ENCODE measurements around the gene TAF10. TPM values are rescaled to one million over a fixed set of nuclear protein-coding genes. Genes with fewer than 3 reads are reported as not detected.

TAF10 gene
- total RNA-seq, 1 donor from 2014 or later, result 76.0 TPM

DNA sequence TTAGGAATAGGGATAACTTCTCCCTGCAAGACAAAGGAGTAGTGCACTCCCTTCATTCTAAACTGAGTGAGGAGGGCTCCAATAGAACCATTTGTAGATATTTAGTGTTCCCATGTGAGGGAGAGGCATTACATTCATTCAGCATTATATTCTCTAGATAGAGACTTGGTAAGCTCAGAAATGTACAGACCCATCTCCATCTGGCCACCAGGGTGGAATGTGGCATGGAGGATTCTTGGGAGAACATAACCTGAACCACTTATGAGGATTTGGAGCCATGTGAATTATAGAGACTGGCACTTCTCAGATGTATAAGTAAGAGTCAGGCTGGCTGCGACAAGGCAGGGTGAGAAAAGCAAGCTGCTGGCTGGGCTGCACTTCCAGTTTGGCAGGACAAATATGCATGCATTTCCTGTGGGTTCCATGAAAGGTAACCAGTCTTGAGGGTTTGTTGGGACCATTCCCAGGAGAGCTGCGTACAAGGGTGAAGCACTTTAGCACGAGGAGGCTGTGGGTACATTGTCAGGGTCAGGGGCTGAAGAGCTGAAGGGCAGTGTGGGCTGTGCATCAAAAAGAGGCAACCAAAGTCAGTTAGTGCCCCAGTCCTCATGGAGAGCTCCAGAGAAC lies 17.8 kb downstream of the TAF10 start:
- H3K4me3 ChIP-seq, result no peak overlapping the region
- H3K4me1 ChIP-seq, result peaks cover 0 to 12% of the 10 kb centered on the region in 2 donors
- no peaks in the 10 kb centered on the region for H3K27me3 ChIP-seq
- no peaks in the 10 kb centered on the region for H3K9me3 ChIP-seq
- no peak overlapping the region for H3K27ac ChIP-seq
- peaks cover 9 to 50% of the 10 kb centered on the region in 2 donors for H3K36me3 ChIP-seq
- intact Hi-C loops (cut with DNase I), result no loop called here
- TF ChIP-seq, protein P1, sequence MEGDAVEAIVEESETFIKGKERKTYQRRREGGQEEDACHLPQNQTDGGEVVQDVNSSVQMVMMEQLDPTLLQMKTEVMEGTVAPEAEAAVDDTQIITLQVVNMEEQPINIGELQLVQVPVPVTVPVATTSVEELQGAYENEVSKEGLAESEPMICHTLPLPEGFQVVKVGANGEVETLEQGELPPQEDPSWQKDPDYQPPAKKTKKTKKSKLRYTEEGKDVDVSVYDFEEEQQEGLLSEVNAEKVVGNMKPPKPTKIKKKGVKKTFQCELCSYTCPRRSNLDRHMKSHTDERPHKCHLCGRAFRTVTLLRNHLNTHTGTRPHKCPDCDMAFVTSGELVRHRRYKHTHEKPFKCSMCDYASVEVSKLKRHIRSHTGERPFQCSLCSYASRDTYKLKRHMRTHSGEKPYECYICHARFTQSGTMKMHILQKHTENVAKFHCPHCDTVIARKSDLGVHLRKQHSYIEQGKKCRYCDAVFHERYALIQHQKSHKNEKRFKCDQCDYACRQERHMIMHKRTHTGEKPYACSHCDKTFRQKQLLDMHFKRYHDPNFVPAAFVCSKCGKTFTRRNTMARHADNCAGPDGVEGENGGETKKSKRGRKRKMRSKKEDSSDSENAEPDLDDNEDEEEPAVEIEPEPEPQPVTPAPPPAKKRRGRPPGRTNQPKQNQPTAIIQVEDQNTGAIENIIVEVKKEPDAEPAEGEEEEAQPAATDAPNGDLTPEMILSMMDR (IDR thresholded peaks at IDR 0.05), result no peak
- DNase-seq (ENCODE audit: low spot score in 2 of 2), result no peak

DNA sequence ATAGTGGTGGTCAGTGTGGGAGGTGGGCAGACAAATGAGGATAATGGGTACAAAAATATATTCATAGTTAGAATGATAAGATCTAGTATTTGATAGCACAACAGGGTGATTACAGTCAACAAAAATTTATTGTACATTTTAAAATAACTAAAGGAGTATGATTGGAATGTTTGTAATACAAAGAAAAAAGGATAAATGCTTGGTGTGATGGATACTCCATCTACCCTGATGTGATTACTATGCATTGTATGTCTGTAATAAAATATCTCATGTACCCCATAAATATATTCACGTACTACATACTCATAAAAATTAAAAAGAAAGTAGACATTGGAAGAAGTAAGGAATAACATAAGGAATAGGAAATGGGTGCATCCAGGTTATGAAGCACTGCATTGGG lies 24.0 kb downstream of the TAF10 start:
- no peak overlapping the region for H3K27ac ChIP-seq

DNA sequence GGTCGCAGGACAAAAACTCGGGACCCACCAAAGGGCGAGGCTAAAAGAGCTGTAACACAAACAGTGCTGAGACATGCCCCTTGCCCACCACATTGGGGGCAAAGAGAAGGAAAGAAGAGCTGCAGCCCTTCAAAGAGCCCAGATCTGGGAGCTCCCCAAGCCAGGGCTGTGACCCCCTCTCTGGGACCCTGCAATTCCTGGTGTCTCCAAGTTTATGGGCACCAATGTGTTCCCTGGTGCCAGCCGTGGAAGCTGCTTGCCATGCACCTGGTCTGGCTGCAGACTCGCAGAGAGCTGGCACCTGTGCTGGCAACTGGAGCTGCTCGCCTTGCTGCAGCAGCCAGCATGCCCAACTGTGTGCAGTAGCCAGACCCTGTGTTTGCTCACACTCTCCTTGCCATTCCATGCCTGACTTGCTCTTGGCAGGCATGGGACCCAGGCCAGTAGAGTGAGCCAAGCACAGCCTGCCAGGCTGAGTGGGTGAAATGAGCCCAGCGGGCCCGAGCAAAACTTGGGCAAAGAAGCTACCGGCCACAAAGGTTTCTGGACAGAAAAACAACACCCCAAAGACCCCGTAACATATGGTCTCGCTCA lies 24.6 kb downstream of the TAF10 start:
- Histone ChIP-seq H3K36me3 (peaks cover 3 to 8% of the 10 kb centered on the region in 2 donors), H3K9me3 (peaks cover 0 to 19% of the 10 kb centered on the region in 2 donors), H3K27ac (no peak overlapping the region), H3K27me3 (no peaks in the 10 kb centered on the region), H3K4me1 (peaks cover 0 to 3% of the 10 kb centered on the region in 2 donors), H3K4me3 (no peak overlapping the region)
- intact Hi-C loops (cut with DNase I), result no loop called here
- DNase-seq (ENCODE audit: low spot score in 2 of 2), result no peak
- TF ChIP-seq, protein P1 (IDR thresholded peaks at IDR 0.05), result no peak

More for the DNA sequence above, 24.0 kb downstream of the TAF10 start:
- no peak overlapping the region for H3K4me3 ChIP-seq
- peaks cover 0 to 3% of the 10 kb centered on the region in 2 donors for H3K4me1 ChIP-seq
- no peak for DNase-seq (ENCODE audit: low spot score in 2 of 2)
- H3K27me3 ChIP-seq, result no peaks in the 10 kb centered on the region
- H3K9me3 ChIP-seq, result peaks cover 0 to 16% of the 10 kb centered on the region in 2 donors
- H3K36me3 ChIP-seq, result peaks cover 4 to 11% of the 10 kb centered on the region in 2 donors
- TF ChIP-seq, protein P1 (IDR thresholded peaks at IDR 0.05), result no peak
- intact Hi-C loops (cut with DNase I), result no loop called here

DNA sequence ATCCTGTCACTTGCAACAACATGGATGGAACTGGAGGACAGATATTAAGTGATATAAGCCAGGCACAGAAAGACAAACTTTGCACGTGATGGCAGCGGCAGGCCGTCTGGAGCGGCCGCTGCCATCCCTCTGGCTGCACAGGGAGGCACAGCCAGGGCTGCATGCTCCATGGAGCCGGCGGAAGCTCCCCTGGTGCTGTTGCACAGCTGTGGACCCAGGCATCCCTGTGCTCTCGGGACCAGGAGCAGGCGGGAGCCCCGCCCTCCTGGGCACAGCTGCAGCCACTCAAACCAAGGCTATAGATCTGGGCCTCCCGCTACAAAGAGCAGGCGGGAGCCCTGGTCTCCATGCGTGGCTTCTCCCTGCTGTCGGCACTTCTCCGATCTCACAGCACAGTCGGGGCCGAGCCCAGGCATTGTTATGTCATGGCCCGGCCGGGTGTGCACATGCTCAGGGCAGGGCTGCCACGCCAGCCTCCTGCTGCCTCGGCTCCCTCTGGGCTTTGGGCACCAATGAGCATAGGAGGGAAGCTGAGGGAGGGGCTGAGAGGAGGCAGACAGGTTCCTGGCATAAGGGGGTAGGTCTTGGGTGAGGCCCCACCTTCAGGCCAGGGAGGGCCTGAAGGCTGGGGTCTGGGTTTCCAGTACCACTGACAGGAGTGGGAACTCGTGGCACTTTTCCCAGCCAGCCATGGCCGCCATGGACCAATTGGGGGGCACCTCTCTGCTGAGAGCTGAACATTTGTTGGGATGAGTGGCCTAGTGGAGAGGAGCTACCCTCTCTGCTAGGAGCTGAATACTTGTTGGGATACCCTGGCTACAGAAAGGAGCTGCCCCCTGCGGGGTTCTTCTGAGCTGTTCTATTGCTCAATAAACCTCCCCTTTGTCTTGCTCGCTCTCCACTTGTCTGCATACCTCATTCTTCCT lies 25.3 kb downstream of the TAF10 start:
- TF ChIP-seq, protein P1 (IDR thresholded peaks at IDR 0.05), result no peak
- Histone ChIP-seq H3K4me3 (no peak overlapping the region), H3K36me3 (peaks cover 0 to 2% of the 10 kb centered on the region in 2 donors), H3K4me1 (peaks cover 0 to 3% of the 10 kb centered on the region in 2 donors), H3K27ac (no peak overlapping the region), H3K27me3 (no peaks in the 10 kb centered on the region), H3K9me3 (peaks cover 0 to 19% of the 10 kb centered on the region in 2 donors)
- no peak for DNase-seq (ENCODE audit: low spot score in 2 of 2)
- intact Hi-C loops (cut with DNase I), result no loop called here

DNA sequence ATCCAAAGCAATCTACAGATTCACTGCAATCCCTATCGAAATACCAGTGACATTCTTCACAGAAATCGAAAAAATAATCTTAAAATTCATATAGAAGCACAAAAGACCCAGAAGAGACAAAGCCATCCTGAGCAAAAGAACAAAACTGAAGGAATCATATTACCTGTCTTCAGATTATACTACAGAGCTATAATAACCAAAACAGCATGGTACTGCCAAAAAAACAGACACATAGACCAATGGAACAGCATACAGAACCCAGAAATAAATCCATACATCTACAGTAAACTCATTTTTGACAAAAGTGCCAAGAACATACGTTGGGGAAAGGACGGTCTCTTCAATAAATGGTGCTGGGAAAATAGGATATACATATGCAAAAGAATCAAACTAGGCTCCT lies 27.5 kb downstream of the TAF10 start:
- DNase-seq (ENCODE audit: low spot score in 2 of 2), result no peak
- Histone ChIP-seq H3K4me1 (peaks cover 0 to 3% of the 10 kb centered on the region in 2 donors), H3K4me3 (no peak overlapping the region), H3K27ac (no peak overlapping the region), H3K9me3 (peaks cover 0 to 19% of the 10 kb centered on the region in 2 donors), H3K27me3 (no peaks in the 10 kb centered on the region), H3K36me3 (no peaks in the 10 kb centered on the region)
- intact Hi-C loops (cut with DNase I), result no loop called here
- TF ChIP-seq, protein P1 (IDR thresholded peaks at IDR 0.05), result no peak
